Gastroesophageal sphincter (tissue), 4 donors: Measurements from ENCODE around the gene CACNG7. TPM values are rescaled to one million over a fixed set of nuclear protein-coding genes. Genes with fewer than 3 reads are reported as not detected.

Source experiments
- ATAC-seq: fragments of 150-250 bp; one replicate; pipeline ENCODE4 v1.9.1; 2016; ENCODE audit warnings: mild to moderate bottlenecking, moderate library complexity
- H3K27ac ChIP-seq, 4 donors: fragments of 200-600 bp; sonication (generic) in 3 of 4; 1 replicate in 3 of 4; 2 replicates in 1 of 4; pipeline ENCODE4 v1.5.1; 2016 to 2019
- H3K27me3 ChIP-seq: fragments of 200-600 bp; sonication (generic); one replicate; pipeline ENCODE4 v1.5.1; 2019
- H3K36me3 ChIP-seq, 2 donors: fragments of 200-600 bp; sonication (generic); one replicate each; pipeline ENCODE4 v1.5.1; 2019; ENCODE audit warnings: control low read depth in 1 of 2
- H3K4me1 ChIP-seq, 3 donors: fragments of 200-600 bp; sonication (generic); 1 replicate in 2 of 3; 2 replicates in 1 of 3; pipeline ENCODE4 v1.5.1; 2016 to 2019; ENCODE audit warnings: control low read depth in 2 of 3
- H3K4me3 ChIP-seq, 2 donors: fragments of 200-600 bp; sonication (generic); one replicate each; pipeline ENCODE4 v1.5.1; 2019; ENCODE audit warnings: mild to moderate bottlenecking in 1 of 2, moderate library complexity in 1 of 2
- H3K9me3 ChIP-seq, 3 donors: fragments of 200-600 bp; sonication (generic); one replicate each; pipeline ENCODE4 v1.5.1; 2017 to 2019; ENCODE audit warnings: control low read depth in 2 of 3
- EP300 ChIP-seq: sonication (generic); formaldehyde crosslinking; IDR thresholded peaks from one replicate; pipeline ENCODE4 v1.6.1; 2017; ENCODE audit warnings: antibody characterized with exemption, mild to moderate bottlenecking
- POLR2A ChIP-seq, 2 donors: fragments of 450-650 bp; IDR thresholded peaks; one replicate each; pipeline ENCODE4 v1.6.1; 2017; ENCODE audit warnings: antibody characterized with exemption in 2 of 2, mild to moderate bottlenecking in 2 of 2, moderate library complexity in 1 of 2
- POLR2AphosphoS5 ChIP-seq: sonication (generic); formaldehyde crosslinking; IDR thresholded peaks from one replicate; pipeline ENCODE4 v1.6.1; 2017; ENCODE audit warnings: antibody characterized with exemption
- WGBS, 2 donors: methylation state at CpG; one replicate each; pipeline ENCODE4 v1.1.5; 2018; ENCODE audit warnings: low coverage in 1 of 2; 5-methylcytosine and 5-hydroxymethylcytosine counted together
- total RNA-seq, 4 donors: library from RNA; depleted of rRNA; stranded (reverse); fragments of >200 nt; gene quantifications; one replicate each; pipeline ENCODE4 v1.1.0, GENCODE V29; 2016
- TF ChIP-seq, protein P1 (sequence below), 4 experiments: fragments of 200-600 bp in 2 of 4; fragments of 450-650 bp in 2 of 4; sonication (generic) in 1 of 4; IDR thresholded peaks; one replicate each; pipeline ENCODE4 v1.5.1; 2017 to 2019; ENCODE audit warnings: antibody characterized with exemption in 4 of 4, mild to moderate bottlenecking in 2 of 4, moderate library complexity in 2 of 4

CACNG7 gene
- total RNA-seq, 4 donors from 2014 or later: not detected

DNA sequence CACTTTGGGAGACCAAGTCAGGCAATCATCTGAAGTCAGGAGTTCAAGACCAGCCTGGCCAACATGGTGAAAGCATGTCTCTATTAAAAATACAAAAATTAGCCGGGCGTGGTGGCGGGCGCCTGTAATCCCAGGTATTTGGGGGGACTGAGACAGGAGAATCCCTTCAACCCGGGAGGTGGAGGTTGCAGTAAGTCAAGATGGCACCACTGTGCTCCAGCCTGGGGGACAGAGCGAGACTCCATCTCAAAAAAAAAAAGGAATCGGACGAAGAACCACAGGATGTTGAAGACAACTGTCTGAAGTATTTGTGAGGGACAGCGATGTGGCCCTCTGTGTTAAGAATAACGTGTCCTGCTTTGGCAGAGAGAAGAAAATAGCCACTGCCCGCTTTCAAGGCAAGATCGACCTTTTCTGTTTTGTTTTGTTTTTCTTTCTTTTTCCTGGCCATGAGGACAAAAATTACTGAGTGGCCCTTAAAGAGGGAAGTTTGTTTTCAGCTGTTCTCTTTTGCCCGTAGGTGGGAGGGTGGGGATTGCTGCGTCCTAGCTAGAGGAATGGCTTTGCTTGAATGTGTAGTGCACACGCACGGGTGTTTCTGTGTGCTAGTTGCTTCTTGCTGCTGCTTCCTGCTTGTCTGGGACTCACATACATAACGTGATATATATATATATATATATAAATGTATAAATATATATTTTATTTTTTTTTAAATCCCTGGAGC, 33.3 kb upstream of the CACNG7 start:
- Histone ChIP-seq H3K27ac (peak overlapping the region in 2 of 4 donors; percentile 9 to 27), H3K9me3 (no peaks in the 10 kb centered on the region), H3K36me3 (peaks cover 0 to 54% of the 10 kb centered on the region in 2 donors), H3K4me1 (peaks cover 0 to 80% (median 47%) of the 10 kb centered on the region in 3 donors), H3K4me3 (no peak overlapping the region), H3K27me3 (peaks cover 16% of the 10 kb centered on the region)
- ATAC-seq: no peak
- 63 to 70% methylated on average over 13 to 17 of the region's 17 CpGs for WGBS, 2 donors
- no peak for TF ChIP-seq POLR2AphosphoS5
- TF ChIP-seq, protein P1, sequence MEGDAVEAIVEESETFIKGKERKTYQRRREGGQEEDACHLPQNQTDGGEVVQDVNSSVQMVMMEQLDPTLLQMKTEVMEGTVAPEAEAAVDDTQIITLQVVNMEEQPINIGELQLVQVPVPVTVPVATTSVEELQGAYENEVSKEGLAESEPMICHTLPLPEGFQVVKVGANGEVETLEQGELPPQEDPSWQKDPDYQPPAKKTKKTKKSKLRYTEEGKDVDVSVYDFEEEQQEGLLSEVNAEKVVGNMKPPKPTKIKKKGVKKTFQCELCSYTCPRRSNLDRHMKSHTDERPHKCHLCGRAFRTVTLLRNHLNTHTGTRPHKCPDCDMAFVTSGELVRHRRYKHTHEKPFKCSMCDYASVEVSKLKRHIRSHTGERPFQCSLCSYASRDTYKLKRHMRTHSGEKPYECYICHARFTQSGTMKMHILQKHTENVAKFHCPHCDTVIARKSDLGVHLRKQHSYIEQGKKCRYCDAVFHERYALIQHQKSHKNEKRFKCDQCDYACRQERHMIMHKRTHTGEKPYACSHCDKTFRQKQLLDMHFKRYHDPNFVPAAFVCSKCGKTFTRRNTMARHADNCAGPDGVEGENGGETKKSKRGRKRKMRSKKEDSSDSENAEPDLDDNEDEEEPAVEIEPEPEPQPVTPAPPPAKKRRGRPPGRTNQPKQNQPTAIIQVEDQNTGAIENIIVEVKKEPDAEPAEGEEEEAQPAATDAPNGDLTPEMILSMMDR (IDR thresholded peaks at IDR 0.05): no peak
- TF ChIP-seq EP300: no peak
- TF ChIP-seq POLR2A (IDR thresholded peaks at IDR 0.05): no peak

DNA sequence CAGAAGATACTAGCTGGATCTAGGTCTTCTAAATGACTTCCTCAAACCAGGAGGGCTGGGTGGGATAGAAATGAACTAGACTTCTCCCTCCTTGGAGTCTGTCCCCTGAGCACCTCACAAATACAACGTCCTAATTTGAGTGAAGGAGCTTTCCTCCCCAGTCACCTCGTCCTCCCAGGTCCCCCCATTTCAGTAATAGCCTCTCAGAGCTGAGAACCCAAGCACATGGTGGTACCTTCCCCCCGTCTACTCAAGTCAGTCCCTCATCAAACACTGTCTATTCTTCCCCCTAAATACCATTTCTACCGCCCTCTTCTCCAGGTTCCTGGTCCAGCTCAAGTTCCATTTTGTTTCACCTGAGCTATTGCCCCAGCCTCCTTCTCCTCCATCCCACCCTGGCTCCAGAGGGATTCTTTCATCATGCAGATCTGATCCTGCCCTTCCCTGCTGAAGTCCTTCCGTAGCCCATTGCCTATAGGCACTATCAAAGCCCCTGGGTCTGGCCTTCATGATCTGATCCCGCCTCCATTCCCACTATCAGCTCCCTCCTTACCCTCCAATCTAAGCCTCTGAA, 32.3 kb upstream of the CACNG7 start:
- Histone ChIP-seq H3K27ac (no peak overlapping the region), H3K9me3 (no peaks in the 10 kb centered on the region), H3K4me1 (peaks cover under 1 to 78% (median 47%) of the 10 kb centered on the region in 3 donors), H3K27me3 (peaks cover 23% of the 10 kb centered on the region), H3K4me3 (no peak overlapping the region), H3K36me3 (peaks cover 0 to 45% of the 10 kb centered on the region in 2 donors)
- WGBS, 2 donors: 70 to 77% methylated on average over 3 to 5 of the region's 6 CpGs
- ATAC-seq: no peak
- TF ChIP-seq, protein P1 (IDR thresholded peaks at IDR 0.05): no peak
- TF ChIP-seq POLR2A (IDR thresholded peaks at IDR 0.05) (no peak), POLR2AphosphoS5 (no peak), EP300 (no peak)

DNA sequence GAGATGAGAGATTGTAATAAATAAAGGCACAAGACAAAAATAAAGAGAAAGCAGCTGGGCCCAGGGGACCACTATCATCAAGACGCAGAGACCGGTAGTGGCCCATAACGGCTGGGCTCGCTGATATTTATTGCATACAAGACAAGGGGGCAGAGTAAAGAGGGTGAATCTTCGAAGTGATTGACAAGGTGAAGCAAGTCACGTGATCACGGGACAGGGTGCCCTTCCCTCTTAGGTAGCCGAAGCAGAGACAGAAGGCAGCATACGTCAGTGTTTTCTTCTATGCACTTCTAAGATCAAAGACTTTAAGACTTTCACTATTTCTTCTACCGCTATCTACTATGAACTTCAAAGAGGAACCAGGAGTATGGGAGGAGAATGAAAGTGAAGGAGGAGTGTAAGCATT, 31.7 kb upstream of the CACNG7 start:
- 36 to 80% methylated on average over 1 to 8 of the region's 10 CpGs for WGBS, 2 donors
- Histone ChIP-seq H3K4me3 (no peak overlapping the region), H3K27ac (no peak overlapping the region), H3K9me3 (no peaks in the 10 kb centered on the region), H3K4me1 (peaks cover 5 to 78% (median 47%) of the 10 kb centered on the region in 3 donors), H3K36me3 (peaks cover 0 to 39% of the 10 kb centered on the region in 2 donors), H3K27me3 (peaks cover 29% of the 10 kb centered on the region)
- no peak for TF ChIP-seq EP300
- no peak for TF ChIP-seq POLR2AphosphoS5
- TF ChIP-seq POLR2A (IDR thresholded peaks at IDR 0.05): no peak
- TF ChIP-seq, protein P1 (IDR thresholded peaks at IDR 0.05): no peak
- no peak for ATAC-seq

DNA sequence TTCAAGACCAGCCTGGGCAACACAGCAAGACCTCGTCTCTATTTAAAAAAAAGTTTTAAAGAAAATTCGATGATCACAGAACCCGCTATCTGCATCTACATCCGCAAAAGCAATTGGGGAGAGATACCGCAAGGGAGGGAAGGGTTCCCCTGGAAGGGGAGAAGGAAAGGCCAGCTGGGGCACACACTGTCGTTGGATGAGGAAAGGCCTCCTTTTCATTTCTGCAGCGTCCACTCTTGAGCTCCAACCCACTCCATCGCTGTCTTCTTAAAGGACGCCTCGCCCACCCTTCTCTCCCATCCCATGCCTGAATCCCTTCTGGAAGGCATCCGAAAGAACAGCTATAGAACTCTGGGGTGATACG, 30.3 kb upstream of the CACNG7 start:
- Histone ChIP-seq H3K27ac (peak overlapping the region in 1 of 4 donors; percentile 17), H3K27me3 (peaks cover 43% of the 10 kb centered on the region), H3K4me1 (peaks cover 5 to 76% (median 37%) of the 10 kb centered on the region in 3 donors), H3K9me3 (no peaks in the 10 kb centered on the region), H3K4me3 (peak overlapping the region; percentile 11 to 52), H3K36me3 (peaks cover 0 to 25% of the 10 kb centered on the region in 2 donors)
- ATAC-seq: no peak
- no peak for TF ChIP-seq EP300
- no peak for TF ChIP-seq POLR2AphosphoS5
- TF ChIP-seq, protein P1 (IDR thresholded peaks at IDR 0.05): no peak
- no peak for TF ChIP-seq POLR2A (IDR thresholded peaks at IDR 0.05)
- WGBS, 2 donors: 10 to 41% methylated on average over 2 to 12 of the region's 12 CpGs
